H1 (cell line): Measurements from ENCODE around the gene FOSB. TPM values are rescaled to one million over a fixed set of nuclear protein-coding genes. Genes with fewer than 3 reads are reported as not detected.

Source experiments
- BACH1 ChIP-seq: IDR thresholded peaks from 2 replicates; pipeline ENCODE4 v1.6.1; 2012; ENCODE audit warnings: low read length, improper control_type of control experiment
- BCL11A ChIP-seq, 2 experiments: IDR thresholded peaks; one replicate each; pipeline ENCODE4 v1.6.1; 2011; ENCODE audit warnings: low read depth in 2 of 2, low read length in 2 of 2, mild to moderate bottlenecking in 2 of 2
- CBX8 ChIP-seq: fragments of 300-800, 300-1000 bp; sonication (generic); IDR thresholded peaks from 2 replicates; pipeline ENCODE4 v1.7.1; 2016; ENCODE audit warnings: low read depth, low read length, borderline replicate concordance
- CEBPB ChIP-seq: IDR thresholded peaks from 2 replicates; pipeline ENCODE4 v1.6.1; 2012; ENCODE audit warnings: low read depth, low read length
- CHD2 ChIP-seq: IDR thresholded peaks from 2 replicates; pipeline ENCODE4 v1.6.1; 2012; ENCODE audit warnings: low read length, improper control_type of control experiment
- CREB1 ChIP-seq: IDR thresholded peaks from 2 replicates; pipeline ENCODE4 v1.6.1; 2012; ENCODE audit warnings: inconsistent platforms
- EP300 ChIP-seq, 2 experiments: IDR thresholded peaks; 1 replicate in 1 of 2; 2 replicates in 1 of 2; pipeline ENCODE4 v1.6.1; 2011 to 2012; ENCODE audit warnings: low read depth in 2 of 2, low read length in 2 of 2, mild to moderate bottlenecking in 2 of 2, borderline replicate concordance in 1 of 2, inconsistent platforms in 1 of 2, moderate library complexity in 1 of 2
- GABPA ChIP-seq: IDR thresholded peaks from 2 replicates; pipeline ENCODE4 v1.6.1; 2011; ENCODE audit warnings: mild to moderate bottlenecking, low read length, moderate library complexity, borderline replicate concordance; ENCODE audit not compliant: insufficient read depth
- GTF2F1 ChIP-seq: IDR thresholded peaks from 2 replicates; pipeline ENCODE4 v1.6.1; 2012; ENCODE audit warnings: low read depth, low read length, improper control_type of control experiment, borderline replicate concordance
- JUN ChIP-seq: IDR thresholded peaks from 2 replicates; pipeline ENCODE4 v1.6.1; 2011; ENCODE audit warnings: low read depth, mild to moderate bottlenecking, improper control_type of control experiment, low read length
- KDM1A ChIP-seq: fragments of 200-600, 300-600 bp; sonication (generic); IDR thresholded peaks from 2 replicates; pipeline ENCODE4 v1.7.1; 2016; ENCODE audit warnings: mild to moderate bottlenecking, low read length, borderline replicate concordance
- KDM4A ChIP-seq: IDR thresholded peaks from one replicate; pipeline ENCODE4 v1.7.1; 2012; ENCODE audit warnings: low read depth, mild to moderate bottlenecking, moderate library complexity, low read length, inconsistent platforms; ENCODE audit not compliant: severe bottlenecking
- POLR2A ChIP-seq, 2 experiments: IDR thresholded peaks; 1 replicate in 1 of 2; 2 replicates in 1 of 2; pipeline ENCODE4 v1.6.1; 2011; ENCODE audit warnings: low read depth in 2 of 2, low read length in 2 of 2, mild to moderate bottlenecking in 2 of 2; ENCODE audit errors: control extremely low read depth in 1 of 2
- POLR2AphosphoS5 ChIP-seq: IDR thresholded peaks from 2 replicates; pipeline ENCODE4 v1.6.1; 2011; ENCODE audit warnings: low read depth, low read length
- POU5F1 ChIP-seq: IDR thresholded peaks from 2 replicates; pipeline ENCODE4 v1.6.1; 2011; ENCODE audit warnings: low read depth, mild to moderate bottlenecking, low read length, moderate library complexity
- RNF2 ChIP-seq: fragments of 200-900, 300-1000 bp; sonication (generic); IDR thresholded peaks from 2 replicates; pipeline ENCODE4 v1.7.1; 2016; ENCODE audit warnings: borderline replicate concordance, low read depth, mild to moderate bottlenecking, antibody characterized with exemption, low read length; ENCODE audit not compliant: poor library complexity, severe bottlenecking; ENCODE audit errors: missing control alignments
- RXRA ChIP-seq: IDR thresholded peaks from 2 replicates; pipeline ENCODE4 v1.6.1; 2011; ENCODE audit warnings: low read depth, mild to moderate bottlenecking, low read length, moderate library complexity; ENCODE audit not compliant: insufficient read depth
- SIN3A ChIP-seq, 2 experiments: IDR thresholded peaks in 1 of 2; conservative IDR thresholded peaks in 1 of 2; 2 replicates each; pipeline ENCODE4 v1.6.1; 2011 to 2012; ENCODE audit warnings: low read length in 2 of 2, improper control_type of control experiment in 1 of 2, low read depth in 1 of 2, mild to moderate bottlenecking in 1 of 2
- SIRT6 ChIP-seq: IDR thresholded peaks from one replicate; pipeline ENCODE4 v1.7.1; 2012; ENCODE audit warnings: low read length, inconsistent platforms
- SIX5 ChIP-seq: IDR thresholded peaks from 2 replicates; pipeline ENCODE4 v1.6.1; 2011; ENCODE audit warnings: mild to moderate bottlenecking, low read depth, low read length
- SP4 ChIP-seq: IDR thresholded peaks from 2 replicates; pipeline ENCODE4 v1.6.1; 2012; ENCODE audit warnings: low read length, inconsistent platforms
- TEAD4 ChIP-seq: IDR thresholded peaks from 2 replicates; pipeline ENCODE4 v1.6.1; 2012; ENCODE audit warnings: low read depth, low read length, inconsistent platforms, mixed read lengths
- USF2 ChIP-seq: IDR thresholded peaks from 2 replicates; pipeline ENCODE4 v1.6.1; 2011; ENCODE audit warnings: low read length, improper control_type of control experiment
- polyA plus RNA-seq, 7 experiments: library from polyadenylated mRNA; depleted of rRNA in 3 of 7; stranded (reverse) in 5 of 7; unstranded in 2 of 7; fragments of >200 nt in 5 of 7; fragments of 200-250 nt in 2 of 7; gene quantifications; 1 replicate in 5 of 7; 2 replicates in 1 of 7; 4 replicates in 1 of 7; pipeline versions ENCODE4 v1.2.1 to v1.2.3, GENCODE V29; 2011 to 2013; ENCODE audit warnings: missing spikeins in 2 of 7, mixed read lengths in 2 of 7
- total RNA-seq: library from RNA; stranded (reverse); fragmentation: NEBNext Ultra II Directional; extraction: Animal tissue kit (Norgen Biotek cat#: 25700); gene quantifications from 2 replicates; pipeline ENCODE4 v1.2.1, GENCODE V29; 2021

FOSB gene
- total and polyA plus RNA-seq, 2 of the 8 experiments (the other 6 are each of a cell fraction or from before 2014, with no cell fraction given), result 0.44 to 2.7 TPM

- TF ChIP-seq USF2 (no peak), CBX8 (no peak), BCL11A (IDR thresholded peaks at IDR 0.05; ENCODE audit: low read depth in 2 of 2, low read length in 2 of 2) (no peak), SIN3A (conservative IDR thresholded peaks at IDR 0.05 in 1 of 2, IDR thresholded peaks at IDR 0.05 in 1 of 2; ENCODE audit: low read depth in 1 of 2, low read length in 2 of 2) (peak; percentile 53 to 73; a peak in 1 of 4 replicates), TEAD4 (0 out of 2 replicates have a peak, but pooled peaks have one; percentile 10), SIRT6 (no peak), CEBPB (no peak), RXRA (no peak), BACH1 (no peak), CREB1 (no peak), JUN (no peak), KDM4A (peak; percentile 83), GABPA (no peak), POLR2AphosphoS5 (no peak), EP300 (IDR thresholded peaks at IDR 0.05; ENCODE audit: borderline replicate concordance in 1 of 2, low read depth in 2 of 2, low read length in 2 of 2) (no peak), POU5F1 (no peak), KDM1A (no peak), CHD2 (no peak), POLR2A (IDR thresholded peaks at IDR 0.05; ENCODE audit: control extremely low read depth in 1 of 2, low read depth in 2 of 2, low read length in 2 of 2) (peak in 1 of 2 experiments; percentile 19; a peak in 1 of 3 replicates), GTF2F1 (no peak), RNF2 (peak; percentile 80), SIX5 (no peak), SP4 (no peak)
Observed at GRCh38 chr19:45498411-45499195, 30.8 kb downstream of the FOSB start, which contains the start of gene PPM1N (continued).
